Airway epithelial cell (primary cell): Measurements from ENCODE around the gene RDH12. TPM values are rescaled to one million over a fixed set of nuclear protein-coding genes. Genes with fewer than 3 reads are reported as not detected.

ENCODE experiments used
- total RNA-seq: library from RNA; depleted of rRNA; stranded (reverse); fragments of >200 nt; gene quantifications from 2 replicates; pipeline ENCODE4 v1.2.3, GENCODE V29; 2015

Gene RDH12
- total RNA-seq, result 8.4 and 11.7 TPM in 2 replicates

GRCh38 chr14:67701492-67701891, at the start of gene RDH12:
TSS of gene RDH12 (plus strand) at chr14:67701886. CDS start at chr14:67722643, 20,757 bp downstream.

GRCh38 chr14:67674480-67675218, 27.0 kb upstream of the RDH12 start, which contains the start of gene VTI1B:
TSS of gene VTI1B (minus strand) at chr14:67674632. CDS start at chr14:67674489, 143 bp downstream.

GRCh38 chr14:67695394-67695949, 6.2 kb upstream of the RDH12 start, which contains the start of gene RDH11:
TSS of gene RDH11 (minus strand) at chr14:67695764. CDS start at chr14:67695703, 61 bp downstream.

Other genes starting within 250 kb of the RDH12 start
- gene TMEM229B, start 213.2 kb upstream of the RDH12 start, total RNA-seq, result 2.1 and 2.2 TPM in 2 replicates
- 3.6 and 6.3 TPM in 2 replicates for gene PLEKHH1, start 168.6 kb upstream of the RDH12 start, total RNA-seq
- gene PIGH, start 101.6 kb upstream of the RDH12 start, total RNA-seq, result 13.4 and 18.3 TPM in 2 replicates
- gene ARG2, start 82.0 kb upstream of the RDH12 start, total RNA-seq, result 9.7 and 18.3 TPM in 2 replicates
- gene VTI1B, start 27.3 kb upstream of the RDH12 start, total RNA-seq, result 46.7 and 54.3 TPM in 2 replicates
- 90.1 and 112 TPM in 2 replicates for gene RDH11, start 6.1 kb upstream of the RDH12 start, total RNA-seq
- 5.8 and 7.8 TPM in 2 replicates for gene ZFYVE26, start 114.7 kb downstream of the RDH12 start, total RNA-seq
- gene RAD51B, start 117.9 kb downstream of the RDH12 start, total RNA-seq, result 8.7 and 8.8 TPM in 2 replicates